CD4-positive, alpha-beta T cell treated with Interleukin-10 for 1 hour (primary cell): ENCODE data around the gene CEP41.

Experiments
- DNase-seq: peaks from one replicate; pipeline ENCODE4 v3.0.0-alpha.2; 2020

Gene CEP41

DNA sequence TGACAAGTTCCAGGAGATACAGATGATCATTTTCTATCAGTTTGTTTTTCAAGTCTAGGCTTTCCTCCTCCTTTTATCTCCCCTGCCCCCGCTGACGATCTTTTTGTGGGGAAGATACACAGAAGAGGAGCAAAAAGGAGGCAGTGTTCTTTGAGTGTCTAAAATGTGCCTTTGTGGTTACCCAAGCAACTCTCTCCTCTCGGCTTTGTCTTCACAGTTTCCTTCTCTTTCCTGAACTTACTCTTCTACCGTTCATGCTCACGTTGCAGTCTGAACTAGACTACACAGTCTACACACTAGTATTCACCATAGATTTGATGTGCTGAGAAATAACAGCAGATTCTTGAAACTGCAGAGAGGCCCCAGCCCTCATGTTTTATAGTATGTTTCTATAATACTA, 23.6 kb downstream of the CEP41 start:
- no peak for DNase-seq

DNA sequence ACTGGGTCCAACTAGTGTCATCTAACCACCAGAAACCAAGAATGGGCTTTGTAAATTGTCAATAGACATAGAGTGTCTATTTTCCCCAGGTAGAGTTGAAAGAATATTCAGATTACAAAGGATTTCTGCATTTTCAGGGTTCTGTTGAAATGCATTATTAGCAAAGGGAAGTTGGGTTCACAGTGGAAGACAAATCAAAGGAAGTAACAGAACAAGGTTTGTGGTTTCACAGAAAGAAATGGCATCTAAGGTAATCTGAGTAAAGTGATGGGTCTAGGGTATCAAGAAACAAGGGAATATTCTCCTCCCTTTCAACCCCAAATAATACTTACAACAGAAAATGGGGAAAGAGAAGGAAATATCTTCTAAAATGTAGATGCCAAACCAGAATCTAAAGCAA, 25.8 kb downstream of the CEP41 start:
- DNase-seq: peak; percentile 7

DNA sequence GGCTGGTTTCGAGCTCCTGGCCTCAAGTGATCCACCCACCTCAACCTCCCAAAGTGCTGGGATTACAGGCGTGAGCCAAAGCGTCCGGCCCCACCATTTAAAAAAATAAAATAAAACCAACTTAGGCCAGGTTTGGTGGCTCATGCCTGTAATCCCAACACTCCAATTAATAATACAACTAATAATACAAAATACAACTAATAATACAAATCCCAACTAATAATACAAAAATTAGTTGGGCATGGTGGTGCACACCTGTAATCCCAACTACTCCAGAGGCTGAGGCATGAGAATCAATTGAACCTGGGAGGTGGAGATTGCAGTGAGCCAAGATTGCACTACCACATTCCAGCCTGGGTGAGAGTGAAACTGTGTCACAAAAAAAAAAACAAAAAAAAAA, 27.6 kb downstream of the CEP41 start:
- DNase-seq: no peak

DNA sequence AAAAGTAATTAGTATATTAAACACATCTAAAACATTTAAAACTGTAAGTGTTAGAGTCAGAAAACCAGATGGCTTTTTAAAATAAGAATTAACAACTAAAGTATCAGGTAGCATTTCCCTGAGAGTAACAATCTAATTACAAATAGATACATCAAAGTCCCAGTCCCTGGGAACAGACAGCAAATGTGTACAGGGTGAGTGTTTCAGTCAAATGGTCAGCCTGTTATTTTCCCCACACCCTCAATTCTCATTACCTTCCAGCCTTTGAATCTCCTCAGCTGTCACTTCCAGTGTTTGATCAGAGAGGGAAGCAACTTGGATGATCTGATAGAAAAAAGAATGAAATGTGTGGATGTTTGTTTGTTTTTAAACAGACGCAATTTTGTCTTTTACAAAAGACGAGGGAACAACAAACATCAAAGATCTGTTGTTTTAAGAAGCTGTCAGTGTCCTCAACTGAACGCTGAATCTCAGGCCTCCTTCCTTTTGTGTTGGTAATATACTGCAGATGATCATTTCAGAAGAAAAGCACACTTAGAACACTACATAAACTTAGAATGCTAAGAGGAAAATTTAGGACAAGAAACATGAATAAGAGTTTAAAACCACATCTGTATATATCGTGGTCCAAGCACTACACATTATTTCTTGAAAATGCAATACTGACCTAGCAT, 29.8 kb downstream of the CEP41 start:
- DNase-seq: no peak

DNA sequence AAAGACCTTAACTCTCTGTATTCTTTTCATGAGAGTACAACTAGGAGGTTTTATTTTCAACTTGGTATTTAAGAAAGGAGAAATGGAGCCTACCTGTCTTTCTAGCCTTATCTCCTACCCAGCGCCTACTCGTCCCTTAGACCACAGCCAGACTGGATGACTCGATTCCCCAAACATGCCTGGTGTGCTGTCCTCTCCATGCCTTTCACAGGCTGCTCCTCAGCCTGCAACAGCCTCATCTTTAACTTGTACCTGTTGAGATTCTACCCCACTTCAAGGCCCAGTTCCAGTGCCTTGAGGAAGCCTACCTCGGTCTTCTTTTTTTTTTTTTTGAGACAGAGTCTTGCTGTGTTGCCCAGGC, 31.1 kb downstream of the CEP41 start:
- DNase-seq: no peak

DNA sequence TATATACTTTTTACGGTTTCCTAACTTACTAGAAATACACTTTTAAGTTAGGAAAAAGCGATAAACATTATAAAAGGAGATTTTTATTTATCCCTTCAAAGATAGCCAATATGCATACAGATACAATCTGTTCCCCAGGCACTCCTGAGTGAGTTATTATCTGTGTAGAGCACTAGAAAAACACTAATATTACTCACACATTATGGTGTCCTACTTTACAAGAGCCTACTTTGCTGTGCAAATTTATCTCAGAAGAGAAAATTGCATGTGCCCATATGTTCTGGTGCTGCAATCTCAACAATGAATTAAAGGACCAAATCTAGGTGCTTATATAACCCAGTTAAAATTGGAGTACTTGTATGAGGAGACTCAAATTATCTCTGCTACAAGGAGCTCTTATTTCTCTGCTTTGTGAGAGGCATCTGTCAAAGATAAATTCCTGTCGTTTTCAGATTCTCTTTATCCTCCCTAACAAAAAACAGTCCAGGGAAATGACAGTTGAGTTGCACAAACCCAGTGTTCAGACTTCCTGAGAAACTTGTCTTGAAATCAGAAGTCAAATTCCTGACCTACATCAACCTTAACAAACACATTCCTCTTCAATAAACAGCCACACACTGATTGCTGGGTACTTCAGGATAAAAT, 31.6 kb downstream of the CEP41 start:
- DNase-seq: no peak

DNA sequence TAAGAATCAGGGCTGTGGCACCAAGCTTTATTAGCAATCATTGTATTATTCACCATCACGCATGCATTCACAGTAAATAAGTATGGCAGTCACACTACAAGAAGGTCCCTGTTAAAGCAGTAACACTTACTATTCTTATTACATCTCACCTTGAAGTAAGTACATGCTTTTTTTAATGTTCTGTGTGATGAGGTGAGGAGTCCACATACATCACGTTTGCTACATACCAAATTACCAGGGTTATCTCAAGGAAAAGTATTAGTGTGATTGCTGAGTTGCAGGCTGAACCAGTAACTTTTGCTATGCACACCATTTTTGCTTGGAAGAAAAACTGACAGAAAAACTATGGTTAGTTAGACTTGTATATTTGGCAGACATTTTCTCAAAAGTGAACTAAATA, 35.8 kb downstream of the CEP41 start:
- no peak for DNase-seq

DNA sequence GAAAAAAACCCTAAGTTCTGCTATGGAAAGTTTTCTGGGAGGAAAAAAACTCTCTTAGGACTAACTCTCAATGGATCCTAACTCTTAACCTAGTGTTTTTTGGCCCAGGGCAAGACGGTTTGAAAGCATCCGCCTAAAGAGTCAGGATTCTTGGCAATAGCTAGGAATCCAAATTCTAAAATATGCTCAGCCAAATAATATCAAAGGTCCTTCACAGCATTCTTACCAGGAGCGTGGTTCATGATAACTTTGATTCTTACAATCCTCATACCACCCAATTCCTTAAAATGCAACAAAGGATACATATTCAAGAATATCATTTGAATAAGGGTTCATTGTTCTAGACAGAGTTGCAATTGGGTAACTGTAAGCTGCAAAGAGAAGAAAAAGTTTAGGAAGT, 39.2 kb downstream of the CEP41 start:
- DNase-seq: no peak

DNA sequence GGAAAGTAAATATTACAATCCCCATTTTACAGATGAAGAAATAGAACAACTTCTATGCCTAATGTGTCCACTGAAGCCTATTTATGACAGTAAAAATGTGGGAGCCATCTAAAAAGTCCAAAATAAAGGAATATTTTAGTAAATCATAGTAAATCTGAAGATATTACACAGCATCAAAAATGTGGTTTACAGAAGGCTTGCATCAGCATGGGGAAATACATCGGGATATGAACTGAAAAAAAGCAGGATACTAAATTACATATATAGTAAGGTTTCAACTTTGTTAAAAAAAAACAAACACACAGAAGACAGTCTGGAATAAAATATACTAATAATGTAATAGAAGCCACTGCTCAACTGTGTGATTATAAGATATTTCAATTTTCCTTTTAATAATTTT, 39.7 kb downstream of the CEP41 start:
- no peak for DNase-seq

DNA sequence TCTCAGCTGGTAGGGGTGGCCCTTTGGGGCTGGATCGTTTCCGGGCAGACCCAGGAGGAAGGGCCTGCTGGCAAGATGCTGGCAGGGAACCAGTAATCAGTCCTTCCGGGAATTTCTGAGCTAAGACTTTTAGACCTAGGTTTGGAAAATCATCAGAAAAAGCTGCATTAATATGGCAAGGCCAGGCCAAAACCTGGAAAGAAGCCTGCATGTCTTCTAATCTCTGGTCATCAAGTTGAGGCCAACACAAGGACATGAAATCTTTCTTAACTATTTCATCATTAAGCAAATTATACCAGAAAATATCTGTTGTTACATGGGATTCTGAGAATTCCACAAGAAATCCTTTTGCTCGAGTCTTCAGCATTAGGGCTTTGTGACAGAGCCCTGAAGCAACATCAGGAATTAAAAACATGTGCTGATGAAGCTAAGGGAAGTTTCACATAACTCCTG, 40.7 kb downstream of the CEP41 start:
- DNase-seq: no peak

DNA sequence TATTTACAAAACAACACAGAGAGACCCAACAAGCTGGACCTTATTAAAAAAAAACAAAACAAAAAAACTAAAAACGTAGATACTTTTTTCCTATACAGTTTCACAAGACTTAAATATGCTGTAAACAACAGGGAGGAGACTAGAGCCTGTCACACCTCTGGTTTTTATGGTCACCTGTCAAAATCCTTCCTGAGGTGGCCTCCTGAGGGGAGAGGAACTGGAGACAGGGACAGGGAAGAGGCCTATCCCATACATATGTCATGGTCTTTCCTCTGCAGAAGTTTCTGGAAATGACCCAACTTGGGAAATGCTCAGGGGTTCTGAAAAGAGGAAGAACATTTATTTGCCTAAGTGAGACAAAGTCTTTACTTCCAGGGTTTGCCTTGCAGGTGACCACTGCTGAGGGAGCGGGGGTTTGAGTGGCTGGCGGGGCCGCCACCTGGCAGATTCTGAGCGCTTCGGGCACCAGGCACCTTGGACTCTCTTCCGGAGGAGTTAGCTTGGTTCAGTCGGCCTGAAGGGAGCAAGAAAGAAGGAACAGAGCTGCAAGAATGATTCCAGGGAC, 42.2 kb downstream of the CEP41 start:
- DNase-seq: no peak

DNA sequence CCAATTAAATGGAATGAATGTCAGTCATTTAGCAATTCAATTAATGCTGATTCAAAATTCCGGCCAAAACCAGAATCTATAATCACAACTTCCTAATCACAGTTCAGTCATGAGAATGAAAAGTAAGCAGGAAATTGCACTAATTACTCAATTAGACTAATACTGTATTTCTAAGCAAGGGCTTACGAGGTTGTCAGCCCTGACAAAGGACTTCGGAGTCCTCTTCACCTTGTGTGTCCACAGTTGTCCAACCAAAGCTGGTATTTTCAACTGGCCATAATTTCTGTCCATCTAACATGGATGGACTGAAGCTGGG, 43.1 kb downstream of the CEP41 start:
- no peak for DNase-seq

DNA sequence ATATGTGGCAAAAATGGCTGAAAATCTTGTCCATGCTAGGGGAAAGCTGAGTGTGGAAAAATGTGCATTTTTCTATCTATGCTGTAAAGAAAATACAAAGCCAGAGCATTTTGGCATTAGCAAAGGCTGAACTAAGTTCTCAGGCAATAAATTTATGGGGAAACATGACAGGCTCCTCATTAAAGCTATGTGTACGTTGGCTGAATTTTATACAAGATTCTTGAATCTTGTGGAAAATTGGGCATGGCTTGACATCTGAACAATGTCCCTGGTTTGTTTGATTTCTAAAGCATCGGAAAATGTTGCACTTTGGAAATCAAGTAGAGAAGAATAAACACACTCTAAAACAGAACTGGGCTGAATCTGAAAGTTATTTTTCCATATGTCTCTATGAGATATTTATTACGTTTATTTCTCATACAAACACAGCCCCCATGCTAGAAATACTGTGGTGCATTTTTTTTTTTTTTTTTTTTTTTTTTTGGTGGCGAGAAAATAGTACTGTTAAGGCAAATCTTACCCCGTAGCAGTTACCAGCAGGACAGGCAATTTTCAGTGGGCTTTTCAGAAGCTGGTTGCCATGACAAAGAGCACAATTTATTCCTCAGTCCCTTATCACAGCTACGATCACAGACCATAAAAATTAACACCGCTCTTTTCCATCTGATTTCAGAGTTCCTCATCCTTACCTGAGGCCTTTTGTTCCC, 43.6 kb downstream of the CEP41 start:
- DNase-seq: no peak

DNA sequence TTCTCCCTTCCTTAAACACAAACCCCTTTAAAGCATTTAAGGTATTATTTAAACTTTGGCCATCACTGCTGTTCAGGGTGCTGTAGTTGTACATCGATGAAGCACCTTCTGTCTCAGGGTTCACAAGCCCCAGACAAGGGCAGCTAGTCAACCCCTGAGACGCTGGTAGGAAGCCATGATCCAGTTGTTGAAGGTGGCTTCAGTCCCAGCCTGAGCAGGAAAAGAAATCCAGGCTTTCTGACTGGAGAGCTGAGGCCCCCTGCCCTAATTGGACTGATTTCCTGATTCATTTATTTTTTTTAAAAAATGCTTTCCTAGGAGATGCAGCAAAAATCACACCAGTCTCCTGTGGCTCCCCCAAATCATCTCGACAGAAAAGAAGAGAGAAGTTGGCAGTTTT, 44.7 kb downstream of the CEP41 start:
- DNase-seq: no peak

DNA sequence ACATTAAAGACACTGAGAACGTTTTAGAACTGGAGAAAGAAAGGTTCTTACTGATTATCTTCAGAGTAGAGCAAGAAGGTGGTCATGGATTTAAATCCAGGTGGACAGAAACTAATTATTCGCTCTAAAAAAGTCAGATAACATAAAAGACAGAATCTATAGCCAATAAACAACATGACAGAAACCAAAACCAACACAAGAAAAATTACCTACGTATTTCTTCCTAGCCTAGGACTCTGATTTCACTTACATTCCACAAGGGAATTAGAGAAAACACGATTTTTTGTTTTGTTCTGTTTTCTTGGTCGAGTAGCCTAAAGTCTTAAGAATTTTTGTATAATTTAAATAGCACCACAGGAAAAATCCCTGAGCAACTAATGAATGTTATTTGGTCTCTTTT, 45.4 kb downstream of the CEP41 start:
- no peak for DNase-seq

DNA sequence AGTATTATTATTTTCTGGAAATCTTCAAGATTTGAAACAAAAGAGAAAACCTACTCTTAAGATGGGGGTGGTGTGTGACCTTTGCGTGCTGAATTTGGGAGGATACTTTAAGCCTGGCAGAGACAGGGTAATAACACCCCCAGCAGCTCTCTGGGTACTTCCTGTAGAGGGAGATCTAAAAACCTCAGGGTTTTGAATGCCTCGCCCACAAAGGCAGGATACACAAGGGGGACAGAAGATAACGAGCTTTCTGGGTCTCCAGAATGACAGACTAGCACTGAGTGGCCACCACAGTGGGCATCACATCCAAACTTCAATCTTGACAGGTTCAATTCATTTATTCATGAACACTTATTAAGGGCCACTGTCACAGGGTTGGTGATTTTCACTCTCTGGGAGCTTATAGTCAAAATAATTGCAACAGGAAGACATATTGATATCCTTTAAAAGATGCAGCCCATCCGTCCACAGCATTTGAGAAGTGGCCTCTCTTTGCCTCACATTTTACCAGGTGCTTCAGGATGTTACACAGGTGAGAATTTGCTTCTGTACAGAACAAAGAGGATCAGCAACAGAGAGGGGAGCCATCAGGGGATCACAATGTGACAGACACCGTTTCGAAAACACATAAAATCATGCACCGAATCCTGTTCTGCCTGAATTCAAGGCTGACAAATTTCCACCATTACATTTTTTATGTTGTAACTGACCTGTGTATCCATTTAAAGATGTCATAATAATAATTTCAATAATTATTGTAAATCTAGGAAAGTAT, 46.2 kb downstream of the CEP41 start:
- DNase-seq: peak; percentile 36

DNA sequence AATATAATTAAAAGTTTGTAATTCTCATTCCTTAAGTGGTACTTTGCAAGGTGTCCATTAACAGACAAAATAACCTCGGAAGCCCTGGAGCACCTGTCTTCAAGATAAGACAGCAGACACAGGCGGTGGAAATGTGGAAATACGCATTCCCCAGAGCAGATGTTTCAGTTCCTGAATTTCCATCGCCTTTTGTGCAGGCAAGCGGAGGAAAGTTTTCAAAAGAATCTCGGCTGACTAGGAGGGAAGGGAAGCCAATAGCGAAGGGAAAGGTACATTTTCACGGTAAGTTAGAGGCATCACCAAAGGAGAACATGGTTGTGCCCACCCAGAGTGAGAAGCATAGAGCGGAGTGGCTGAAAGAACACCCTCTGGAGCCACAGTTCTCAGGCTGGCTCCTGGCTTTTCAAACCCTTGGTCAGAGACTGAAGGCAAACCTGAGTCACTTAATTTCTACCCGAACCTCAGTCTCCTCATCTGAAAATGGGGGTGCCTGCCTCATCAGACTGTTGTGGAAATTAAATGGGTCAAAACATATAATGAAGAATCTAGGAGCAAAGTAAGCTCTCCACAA, 46.9 kb downstream of the CEP41 start:
- no peak for DNase-seq

DNA sequence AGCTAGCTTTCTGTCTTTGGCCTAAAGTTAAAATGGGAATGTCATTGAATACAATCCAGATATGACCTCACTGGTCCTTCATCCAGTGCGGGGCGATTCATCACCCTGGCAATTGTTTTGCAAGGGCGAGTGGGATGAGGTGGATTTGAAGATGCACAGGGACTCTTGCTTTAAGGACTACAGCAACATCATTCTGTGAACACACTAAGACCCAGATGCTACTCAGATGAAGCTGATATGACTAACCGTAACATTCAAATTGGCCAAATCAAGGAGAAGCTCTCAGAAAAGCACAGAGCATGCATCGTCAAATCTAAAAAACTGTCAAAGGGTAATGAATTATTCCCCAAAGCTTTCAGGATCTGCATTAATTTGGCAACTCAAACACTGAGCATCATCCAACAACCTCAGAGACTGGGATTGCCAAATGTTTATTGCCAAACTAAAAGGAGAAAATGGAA, 47.7 kb downstream of the CEP41 start:
- no peak for DNase-seq

DNA sequence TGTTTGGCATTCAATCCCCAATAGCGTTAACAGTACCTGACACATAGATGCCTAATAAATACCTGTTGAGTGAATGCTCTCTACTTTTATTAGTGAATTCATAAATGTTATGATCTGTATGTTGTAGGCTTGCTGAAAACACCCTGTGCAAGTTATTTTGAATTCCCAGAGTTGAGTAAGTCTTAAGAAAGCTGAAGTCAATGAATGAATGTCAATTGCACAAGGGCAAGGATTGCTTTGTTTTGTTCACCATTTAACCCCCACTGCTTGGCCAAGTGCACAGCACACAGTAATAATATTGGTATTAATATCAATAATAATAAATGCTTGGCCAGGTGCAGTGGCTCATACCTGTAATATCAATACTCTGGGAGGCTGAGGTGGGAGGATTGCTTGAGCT, 50.3 kb downstream of the CEP41 start:
- no peak for DNase-seq

DNA sequence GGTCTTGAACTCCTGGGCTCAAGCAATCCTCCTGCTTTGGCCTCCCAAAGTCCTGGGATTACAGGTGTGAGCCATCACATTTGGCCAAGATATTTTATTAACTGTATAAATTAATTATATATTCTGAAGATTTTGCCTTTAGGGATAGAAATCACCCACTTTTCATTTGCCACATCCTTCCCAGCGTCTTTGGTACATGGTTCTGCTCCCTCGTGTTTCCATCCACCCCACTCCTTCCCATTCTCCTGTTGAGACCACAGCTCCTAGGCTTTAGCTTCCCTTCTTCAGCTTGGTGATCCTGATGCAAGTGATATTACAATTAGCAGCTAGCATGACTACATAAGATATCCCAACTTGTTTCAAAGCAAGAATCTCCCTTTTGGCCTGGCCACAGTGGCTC, 52.1 kb downstream of the CEP41 start:
- no peak for DNase-seq

DNA sequence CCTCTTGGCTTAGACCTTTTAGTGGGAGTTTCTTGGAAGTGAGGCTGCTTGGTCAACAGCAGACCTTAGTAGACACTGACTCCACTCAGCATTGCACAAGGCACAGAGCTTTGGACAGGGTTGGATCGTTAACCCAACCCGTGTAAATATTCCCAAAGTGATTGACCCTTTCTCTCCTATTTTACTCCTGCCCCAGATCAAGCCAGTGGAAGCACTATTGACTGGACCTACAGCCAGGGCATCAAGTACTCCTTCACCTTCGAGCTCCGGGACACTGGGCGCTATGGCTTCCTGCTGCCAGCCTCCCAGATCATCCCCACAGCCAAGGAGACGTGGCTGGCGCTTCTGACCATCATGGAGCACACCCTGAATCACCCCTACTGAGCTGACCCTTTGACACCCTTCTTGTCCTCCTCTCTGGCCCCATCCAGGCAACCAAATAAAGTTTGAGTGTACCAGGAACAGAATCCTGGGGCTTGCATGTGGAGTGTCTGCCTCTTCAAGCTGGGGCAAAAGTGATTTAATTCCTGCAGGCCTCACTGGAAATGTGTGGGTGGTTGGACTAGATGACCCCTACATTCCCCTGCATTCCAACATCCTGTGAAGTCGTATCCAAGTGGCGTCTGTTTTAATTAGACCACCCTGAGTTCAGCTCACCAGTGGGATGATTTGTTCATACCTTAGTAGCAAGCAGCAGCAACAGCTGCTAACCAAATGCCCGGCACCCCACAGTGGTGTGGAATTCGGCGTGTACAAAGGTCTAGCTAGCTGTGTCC, 53.0 kb downstream of the CEP41 start:
- DNase-seq: no peak

DNA sequence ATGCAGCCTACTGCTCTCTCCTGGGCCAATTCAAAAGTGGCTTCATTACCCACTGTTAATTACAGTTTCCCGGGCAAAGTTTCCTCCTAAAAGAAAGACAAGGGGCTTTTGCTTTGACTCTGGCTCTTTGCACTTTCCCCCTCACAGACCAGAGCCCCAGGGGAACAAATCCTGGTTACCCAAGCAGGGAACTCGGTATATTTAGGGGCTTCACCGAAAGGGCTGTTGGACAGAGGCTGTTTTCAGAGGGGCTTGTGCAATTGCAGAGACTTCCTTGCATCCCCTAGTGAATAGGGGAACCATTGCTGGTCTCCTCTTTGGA, 53.5 kb downstream of the CEP41 start:
- DNase-seq: no peak
